HuH-7.5 (cell line): ENCODE measurements around the gene OR2V1.
"Not testable (repeated sequence)": the region's sequence is repeated elsewhere in the genome, so short reads cannot be mapped to it uniquely, and the experiment has no call there.

ENCODE experiments used
- DNase-seq: peaks from one replicate; pipeline ENCODE4 v3.0.0; 2011; ENCODE audit warnings: low spot score

The OR2V1 gene

DNA sequence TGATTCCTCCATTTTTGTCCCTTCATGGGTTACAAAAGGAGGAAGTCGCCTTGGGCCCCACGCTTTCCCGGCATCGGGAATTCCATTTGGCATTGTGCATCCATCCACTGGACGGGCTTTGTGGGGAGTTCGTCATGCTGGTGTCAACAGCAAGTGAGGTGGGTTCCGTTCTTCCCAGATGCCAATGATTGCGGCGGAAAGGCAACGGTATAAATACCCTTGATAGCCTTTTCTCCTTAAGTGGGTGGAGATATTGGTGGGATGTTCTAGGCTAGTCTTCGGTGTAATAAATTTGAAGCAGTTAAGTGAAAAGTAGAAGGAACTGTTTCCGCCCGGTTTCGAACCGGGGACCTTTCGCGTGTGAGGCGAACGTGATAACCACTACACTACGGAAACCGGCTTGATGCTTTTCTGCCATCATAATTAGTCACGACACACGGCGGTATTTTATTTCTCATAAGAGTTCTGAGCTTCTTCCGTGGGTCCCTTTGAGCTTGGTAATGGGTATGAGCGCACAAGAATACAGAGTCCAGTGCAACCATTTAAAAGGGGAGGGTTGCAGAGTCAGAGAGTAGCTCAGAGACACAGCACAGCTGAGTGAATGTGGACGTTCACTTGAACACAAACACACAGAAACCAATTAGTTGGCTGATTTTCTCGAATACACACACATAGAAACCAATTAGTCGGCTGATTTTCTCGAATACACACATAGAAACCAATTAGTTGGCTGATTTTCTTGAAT is 28.9 kb downstream of the OR2V1 start:
- DNase-seq: not testable (repeated sequence)

DNA sequence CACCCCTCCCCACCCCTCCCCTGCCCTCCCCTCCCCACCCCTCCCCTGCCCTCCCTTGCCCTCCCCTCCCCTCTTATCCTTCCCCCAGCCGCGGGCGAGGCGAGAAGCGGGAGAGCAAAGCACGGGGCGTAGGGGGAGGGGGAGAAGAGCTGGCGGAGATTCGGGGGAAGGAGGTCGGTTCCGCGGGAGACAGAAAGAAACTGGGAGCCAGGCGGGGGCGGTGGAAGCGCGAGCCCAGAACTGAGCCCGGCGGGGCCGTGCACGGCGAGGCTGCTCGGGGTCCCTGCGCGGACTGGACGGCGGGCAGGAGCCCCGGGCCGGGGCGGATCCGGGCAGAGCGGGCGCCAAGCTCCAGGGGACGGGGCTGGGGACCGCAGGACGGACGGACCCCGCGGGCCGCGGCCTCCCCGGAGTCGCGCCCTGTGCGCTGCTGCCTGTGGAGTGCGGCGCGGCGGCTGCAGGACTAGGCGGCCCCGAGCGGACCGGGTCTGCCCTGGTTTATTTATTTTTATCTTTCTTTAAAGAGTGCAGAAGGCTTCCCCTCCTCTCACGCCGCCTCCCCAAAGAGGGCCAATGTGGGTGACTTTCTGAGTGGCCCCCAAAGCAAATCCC is 29.8 kb downstream of the OR2V1 start:
- DNase-seq: not testable (repeated sequence)

DNA sequence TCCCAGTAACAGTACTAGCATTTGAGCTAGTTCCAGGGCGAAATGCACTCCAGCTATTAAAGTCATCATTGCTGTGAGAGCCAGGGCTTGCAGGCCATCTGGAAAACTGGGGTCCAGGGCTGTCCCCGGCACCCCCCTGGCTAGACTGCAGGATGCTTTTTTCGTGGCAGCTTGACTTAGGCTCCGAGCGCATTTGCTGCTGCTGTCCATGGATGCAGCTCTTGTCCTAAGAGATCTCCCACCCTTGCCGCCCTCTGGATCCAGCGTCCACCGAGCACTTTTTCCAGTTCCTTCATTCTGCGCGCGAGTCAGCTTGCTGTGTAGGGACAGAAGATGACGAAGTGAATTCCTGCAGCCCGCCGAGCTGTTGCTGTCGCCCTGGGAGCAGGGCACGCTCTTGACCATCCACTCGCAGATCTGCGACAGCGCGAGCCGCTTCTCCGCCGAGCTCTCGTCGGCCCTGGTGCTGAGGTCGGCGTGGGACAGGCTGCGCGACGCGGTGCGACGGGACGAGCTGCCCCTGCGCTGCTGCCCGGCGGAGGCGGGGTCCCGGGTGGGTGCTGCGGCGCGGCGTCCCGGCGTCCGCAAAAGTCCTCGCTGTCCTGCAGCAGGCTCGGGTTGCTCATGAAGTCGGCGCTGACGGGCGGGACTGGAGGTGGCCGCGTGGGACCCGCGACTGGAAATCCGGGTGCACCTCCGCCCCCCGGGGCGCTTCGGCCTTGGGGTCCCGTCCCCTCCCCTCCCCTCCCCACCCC is 30.7 kb downstream of the OR2V1 start:
- no peak for DNase-seq

DNA sequence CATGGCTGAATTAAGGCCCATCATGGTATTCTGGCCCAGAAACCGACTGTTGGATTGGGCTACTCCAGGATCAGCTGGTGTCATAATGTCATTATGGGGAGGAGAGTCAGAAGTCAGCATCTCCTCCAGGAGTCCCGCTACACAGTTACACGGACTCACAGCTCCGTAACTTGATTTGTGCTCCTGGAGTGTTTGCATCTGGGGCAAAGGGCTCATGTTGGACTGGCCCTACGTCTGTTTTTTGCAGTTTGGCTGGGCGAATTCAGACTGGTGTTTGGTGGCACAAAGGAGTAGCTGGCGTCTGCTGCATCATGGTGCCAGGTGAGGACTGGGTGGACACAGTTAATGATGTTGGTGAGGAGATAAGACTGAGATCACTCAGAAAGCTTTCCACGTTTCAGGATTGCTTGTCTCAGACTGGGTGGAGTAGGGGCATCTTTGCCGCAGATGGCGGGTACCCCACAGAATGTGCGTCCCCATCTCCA is 31.3 kb downstream of the OR2V1 start:
- DNase-seq: no peak

DNA sequence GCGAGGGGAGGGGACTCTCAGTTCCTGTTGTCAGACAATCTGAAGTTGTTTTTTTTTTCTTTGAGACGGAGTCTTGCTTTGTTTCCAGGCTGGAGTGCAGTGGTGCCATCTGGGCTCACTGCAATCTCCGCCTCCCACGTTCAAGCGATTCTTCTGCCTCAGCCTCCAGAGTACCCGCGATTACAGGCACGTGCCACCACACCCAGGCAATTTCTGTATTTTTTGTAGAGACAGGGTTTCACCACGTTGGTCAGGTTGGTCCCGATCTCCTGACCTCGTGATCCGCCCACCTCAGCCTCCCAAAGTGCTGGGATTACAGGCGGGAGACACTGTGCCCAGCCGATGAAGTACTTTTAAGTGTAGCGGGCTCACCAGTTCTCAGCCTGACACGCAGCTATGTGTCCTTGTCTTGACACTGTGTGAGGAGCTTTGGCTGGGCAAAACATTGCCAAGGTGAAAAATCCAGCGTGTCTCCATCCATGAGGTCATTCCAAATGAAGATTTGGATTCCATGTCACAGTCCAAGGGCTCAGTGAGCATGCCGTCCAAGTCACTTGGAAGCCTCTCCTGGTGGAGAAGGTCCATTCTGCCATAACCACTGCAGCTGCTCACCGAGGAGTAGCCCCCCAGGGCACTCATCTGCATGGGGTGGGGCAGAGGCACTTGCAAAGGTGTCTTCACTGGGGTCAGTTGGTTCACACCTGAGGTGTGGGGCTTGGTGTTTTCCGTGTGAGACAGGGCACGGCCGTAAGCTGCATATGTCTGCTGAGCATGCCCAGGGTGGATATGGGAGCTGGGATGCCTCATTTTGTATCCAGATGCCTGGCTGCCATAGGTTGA is 32.0 kb downstream of the OR2V1 start:
- no peak for DNase-seq

DNA sequence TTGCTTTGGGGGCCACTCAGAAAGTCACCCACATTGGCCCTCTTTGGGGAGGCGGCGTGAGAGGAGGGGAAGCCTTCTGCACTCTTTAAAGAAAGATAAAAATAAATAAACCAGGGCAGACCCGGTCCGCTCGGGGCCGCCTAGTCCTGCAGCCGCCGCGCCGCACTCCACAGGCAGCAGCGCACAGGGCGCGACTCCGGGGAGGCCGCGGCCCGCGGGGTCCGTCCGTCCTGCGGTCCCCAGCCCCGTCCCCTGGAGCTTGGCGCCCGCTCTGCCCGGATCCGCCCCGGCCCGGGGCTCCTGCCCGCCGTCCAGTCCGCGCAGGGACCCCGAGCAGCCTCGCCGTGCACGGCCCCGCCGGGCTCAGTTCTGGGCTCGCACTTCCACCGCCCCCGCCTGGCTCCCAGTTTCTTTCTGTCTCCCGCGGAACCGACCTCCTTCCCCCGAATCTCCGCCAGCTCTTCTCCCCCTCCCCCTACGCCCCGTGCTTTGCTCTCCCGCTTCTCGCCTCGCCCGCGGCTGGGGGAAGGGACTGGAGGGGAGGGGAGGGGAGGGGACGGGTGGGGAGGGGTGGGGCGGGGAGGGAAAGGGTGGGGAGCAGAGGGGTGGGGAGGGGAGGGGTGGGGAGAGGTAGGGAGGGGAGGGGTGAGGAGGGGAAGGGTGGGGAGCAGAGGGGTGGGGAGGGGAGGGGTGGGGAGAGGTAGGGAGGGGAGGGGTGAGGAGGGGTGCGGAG is 33.0 kb downstream of the OR2V1 start:
- DNase-seq: not testable (repeated sequence)

DNA sequence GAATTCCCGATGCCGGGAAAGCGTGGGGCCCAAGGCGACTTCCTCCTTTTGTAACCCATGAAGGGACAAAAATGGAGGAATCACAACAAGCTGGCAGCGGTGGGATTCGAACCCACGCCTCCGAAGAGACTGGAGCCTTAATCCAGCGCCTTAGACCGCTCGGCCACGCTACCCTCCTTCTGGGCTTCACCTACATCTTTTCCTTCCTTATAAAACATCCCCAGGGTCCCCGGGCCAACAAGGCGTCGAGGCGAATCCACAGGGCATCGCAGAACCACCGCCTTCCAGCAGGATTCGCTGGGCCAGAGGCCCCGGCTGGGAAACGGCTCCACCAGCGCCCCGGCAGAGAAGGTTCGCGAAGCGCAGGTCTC is 33.6 kb downstream of the OR2V1 start:
- DNase-seq: not testable (repeated sequence)

DNA sequence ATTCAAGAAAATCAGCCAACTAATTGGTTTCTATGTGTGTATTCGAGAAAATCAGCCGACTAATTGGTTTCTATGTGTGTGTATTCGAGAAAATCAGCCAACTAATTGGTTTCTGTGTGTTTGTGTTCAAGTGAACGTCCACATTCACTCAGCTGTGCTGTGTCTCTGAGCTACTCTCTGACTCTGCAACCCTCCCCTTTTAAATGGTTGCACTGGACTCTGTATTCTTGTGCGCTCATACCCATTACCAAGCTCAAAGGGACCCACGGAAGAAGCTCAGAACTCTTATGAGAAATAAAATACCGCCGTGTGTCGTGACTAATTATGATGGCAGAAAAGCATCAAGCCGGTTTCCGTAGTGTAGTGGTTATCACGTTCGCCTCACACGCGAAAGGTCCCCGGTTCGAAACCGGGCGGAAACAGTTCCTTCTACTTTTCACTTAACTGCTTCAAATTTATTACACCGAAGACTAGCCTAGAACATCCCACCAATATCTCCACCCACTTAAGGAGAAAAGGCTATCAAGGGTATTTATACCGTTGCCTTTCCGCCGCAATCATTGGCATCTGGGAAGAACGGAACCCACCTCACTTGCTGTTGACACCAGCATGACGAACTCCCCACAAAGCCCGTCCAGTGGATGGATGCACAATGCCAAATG is 34.1 kb downstream of the OR2V1 start:
- not testable (repeated sequence) for DNase-seq

DNA sequence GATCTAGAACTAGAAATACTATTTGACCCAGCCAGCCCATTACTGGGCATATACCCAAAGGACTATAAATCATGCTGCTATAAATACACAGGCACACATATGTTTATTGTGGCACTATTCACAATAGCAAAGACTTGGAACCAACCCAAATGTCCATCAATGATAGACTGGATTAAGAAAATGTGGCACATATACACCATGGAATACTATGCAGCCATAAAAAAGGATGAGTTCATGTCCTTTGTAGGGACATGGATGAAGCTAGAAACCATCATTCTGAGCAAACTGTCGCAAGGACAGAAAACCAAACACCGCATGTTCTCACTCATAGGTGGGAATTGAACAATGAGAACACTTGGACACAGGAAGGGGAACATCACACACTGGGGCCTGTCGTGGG is 35.8 kb downstream of the OR2V1 start:
- not testable (repeated sequence) for DNase-seq

DNA sequence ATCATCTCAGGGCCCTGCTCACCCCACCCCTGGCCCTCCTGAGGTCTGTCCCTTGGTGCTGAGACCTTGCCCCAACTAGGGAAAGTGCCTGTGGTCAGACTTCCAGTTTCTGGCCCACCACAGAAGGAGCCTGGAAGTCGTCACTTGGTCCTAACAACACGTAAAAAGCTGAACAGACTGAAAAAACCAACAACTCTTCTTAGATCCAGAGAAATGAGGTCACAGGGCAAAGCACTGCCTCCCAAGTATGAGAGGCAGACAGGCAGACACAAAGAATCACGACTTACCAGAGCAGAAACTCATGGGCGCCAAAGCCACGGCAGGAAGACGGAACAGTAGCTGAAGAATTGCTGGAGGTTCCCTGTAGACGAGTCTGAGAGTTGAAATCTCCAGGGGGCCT is 38.5 kb downstream of the OR2V1 start:
- DNase-seq: no peak

DNA sequence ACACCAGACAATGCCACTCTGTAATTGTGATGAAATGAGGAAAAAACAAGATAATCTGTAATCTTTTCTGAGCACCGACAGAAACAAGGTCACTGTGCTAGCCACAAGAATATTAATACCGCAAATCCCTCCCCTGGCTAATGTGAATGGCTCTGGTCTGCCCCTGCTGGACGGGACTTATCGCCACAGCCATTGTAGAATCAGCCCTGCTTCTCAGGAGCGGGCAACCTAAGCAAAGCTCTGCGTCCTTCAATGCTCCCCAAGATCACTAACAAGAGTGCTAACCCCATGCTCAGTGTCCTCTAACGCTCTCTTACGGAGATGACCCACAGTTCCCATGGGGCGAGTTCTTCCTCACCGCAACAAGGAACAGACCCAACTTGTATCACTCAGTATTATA is 42.7 kb downstream of the OR2V1 start:
- peak; percentile 62 for DNase-seq

DNA sequence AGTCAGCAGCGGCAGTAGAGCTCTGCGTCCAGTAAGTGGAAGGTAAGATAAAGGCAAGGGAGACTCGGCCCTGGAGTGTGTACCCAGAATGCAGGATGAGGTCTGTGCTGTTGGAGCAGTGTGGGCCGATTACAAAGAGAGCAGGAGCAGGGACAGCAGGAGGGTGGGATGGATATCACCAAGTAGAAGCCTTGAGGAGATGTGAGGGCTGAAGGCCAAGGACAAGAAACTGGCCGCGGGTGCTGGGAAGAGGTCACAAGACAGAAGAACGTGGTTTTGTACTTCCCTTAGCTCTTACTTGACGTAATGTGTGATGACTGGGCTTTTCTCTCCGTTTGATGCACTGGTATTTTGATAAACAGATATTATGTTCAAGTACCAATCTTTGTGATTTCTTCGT is 43.7 kb downstream of the OR2V1 start:
- no peak for DNase-seq

DNA sequence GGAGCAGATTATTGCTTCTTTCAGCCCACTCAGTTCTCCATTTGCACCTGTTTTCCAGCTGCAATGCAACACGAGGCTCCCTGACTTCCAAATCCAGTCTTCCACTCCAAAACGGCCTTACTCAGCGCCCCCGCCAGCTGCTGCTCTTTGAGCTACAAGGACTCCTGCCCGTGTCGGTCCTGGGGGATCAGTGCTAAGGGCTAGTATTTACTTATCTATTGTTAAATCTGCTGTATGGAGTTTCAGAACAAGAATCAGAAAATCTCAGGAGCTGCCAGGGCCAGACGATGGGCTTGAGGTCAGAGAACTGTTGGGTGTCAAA is 44.1 kb downstream of the OR2V1 start:
- DNase-seq: no peak

DNA sequence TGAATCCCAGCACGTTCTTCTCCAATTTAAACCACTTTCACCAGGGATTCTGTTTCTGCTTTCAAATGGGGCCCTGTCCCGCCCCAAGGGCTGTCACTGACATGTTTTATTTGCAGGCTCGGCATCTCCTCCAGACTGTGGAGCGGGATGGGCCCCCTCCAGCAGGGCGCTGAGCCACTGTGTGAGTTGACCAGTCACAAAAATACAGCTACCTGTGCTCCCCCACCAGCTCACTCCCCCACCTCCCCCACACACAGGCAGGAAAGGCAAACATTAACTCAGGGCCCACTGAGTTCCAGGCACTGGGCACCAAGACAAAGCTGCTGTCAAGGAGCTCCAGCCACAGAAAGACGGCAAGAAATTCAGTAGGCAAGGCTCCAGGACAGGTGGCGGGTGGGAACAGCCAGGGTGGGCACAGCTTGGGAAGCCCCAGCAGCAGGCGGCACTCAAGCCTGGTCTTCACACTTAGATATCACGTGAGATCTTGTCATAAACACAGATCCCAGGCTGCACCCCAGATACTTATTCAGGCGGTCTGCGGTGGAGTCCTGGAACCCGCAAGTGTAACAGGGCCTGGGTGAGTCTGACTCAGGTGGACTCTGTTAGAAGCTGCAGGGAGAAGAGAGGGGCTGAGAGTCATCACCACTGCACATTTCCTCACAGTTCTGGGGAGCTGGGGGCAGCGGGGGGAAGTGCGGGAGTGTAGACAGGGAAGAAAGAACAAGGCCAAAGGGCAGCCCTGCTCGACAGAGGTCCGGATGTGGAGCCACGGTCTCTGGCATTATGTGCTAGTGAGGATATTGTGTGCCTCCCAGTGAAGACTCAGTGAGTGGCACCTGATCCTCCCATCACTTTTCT is 44.7 kb downstream of the OR2V1 start:
- no peak for DNase-seq

DNA sequence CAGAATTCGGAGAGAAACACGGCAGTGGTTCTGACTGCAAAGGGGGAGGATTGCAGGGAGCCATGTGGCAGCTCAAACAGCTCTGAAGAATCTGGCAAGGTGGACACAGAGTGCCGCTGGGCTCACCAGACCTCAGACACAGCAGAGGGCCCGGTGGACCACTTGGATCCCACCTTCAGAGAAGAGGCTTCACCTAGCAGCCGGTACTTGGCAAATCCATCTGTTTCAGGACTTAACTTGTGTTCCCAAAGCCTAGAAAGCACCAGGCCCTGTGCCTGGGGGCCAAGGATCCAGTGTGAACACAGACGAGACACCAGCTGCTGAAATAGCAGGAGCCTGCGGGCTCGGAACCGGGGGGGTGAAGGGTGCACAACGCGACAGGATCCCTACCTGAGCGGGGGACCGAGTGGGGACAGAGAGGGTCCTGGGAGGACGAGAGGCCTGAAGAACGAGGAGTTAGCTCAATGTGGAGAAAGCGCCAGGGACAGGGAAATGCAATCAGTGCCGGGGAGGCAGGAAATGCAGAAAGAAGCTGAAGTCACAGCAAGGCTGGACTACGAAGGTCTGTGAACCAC is 46.3 kb downstream of the OR2V1 start:
- DNase-seq: no peak

DNA sequence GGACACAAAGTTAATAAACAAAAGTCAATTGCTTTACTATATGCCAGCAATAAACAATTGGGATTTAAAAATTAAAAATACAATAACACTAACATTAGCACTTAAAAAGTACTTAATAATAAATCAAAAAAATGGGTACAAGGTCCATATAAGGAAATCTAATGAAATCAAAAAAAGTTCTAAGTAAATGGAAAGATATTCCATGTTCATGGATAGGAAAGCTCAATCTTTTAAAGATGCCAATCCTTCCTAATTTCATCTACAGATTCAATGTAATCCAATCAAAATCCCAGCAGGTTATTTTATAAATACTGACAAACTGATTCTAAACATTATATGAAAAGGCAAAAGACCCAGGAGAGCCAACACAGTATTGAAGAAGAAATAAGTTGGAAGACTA is 49.0 kb downstream of the OR2V1 start:
- DNase-seq: no peak

DNA sequence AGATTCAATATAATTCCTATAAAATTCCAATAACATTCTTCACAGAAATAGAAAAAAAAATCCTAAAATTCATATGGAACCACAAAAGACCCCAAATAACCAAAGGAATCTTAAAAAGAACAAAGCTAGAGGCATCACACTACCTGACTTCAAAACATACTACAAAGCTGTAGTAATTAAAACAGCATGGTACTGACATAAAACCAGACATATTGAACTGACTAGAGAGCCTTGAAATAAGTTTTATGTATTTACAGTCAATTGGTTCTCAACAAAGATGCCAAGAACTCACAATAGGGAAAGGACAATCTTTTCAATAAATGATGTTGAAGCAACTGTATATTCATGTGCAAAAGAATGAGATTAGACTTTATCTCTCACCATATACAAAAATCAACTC is 54.0 kb downstream of the OR2V1 start:
- DNase-seq: no peak
